Heart right ventricle (tissue), 16 donors: ENCODE results near the gene FAM98C. TPM values are rescaled to one million over a fixed set of nuclear protein-coding genes. Genes with fewer than 3 reads are reported as not detected.

Experiments
- ATAC-seq, 8 donors: fragments of 200-7000 bp; cut with Tn5 transposase; one replicate each; pipeline ENCODE4 v1.9.1; 2020; ENCODE audit warnings: mild to moderate bottlenecking in 8 of 8, moderate library complexity in 8 of 8, moderate number of reproducible peaks in 1 of 8
- DNase-seq, 2 donors: peaks; one replicate each; pipeline ENCODE4 v3.0.0-alpha.2; 2020
- H3K27ac ChIP-seq, 10 donors: fragments of 200-600 bp; sonication (generic) in 2 of 10; one replicate each; pipeline versions ENCODE4 v1.5.0 to v1.8.0; 2020 to 2022; ENCODE audit warnings: mild to moderate bottlenecking in 3 of 10
- H3K27me3 ChIP-seq, 7 donors: fragments of 200-600 bp; one replicate each; pipeline ENCODE4 v1.8.0; 2021 to 2022; ENCODE audit warnings: mild to moderate bottlenecking in 2 of 7
- H3K36me3 ChIP-seq, 9 donors: fragments of 200-600 bp; sonication (generic) in 1 of 9; one replicate each; pipeline versions ENCODE4 v1.5.0 to v1.8.0; 2020 to 2022; ENCODE audit warnings: mild to moderate bottlenecking in 2 of 9
- H3K4me1 ChIP-seq, 9 donors: fragments of 200-600 bp; sonication (generic) in 1 of 9; one replicate each; pipeline versions ENCODE4 v1.5.0 to v1.8.0; 2020 to 2022; ENCODE audit warnings: mild to moderate bottlenecking in 4 of 9
- H3K4me3 ChIP-seq, 10 donors: fragments of 200-600 bp; sonication (generic) in 2 of 10; one replicate each; pipeline versions ENCODE4 v1.5.0 to v1.8.0; 2020 to 2022; ENCODE audit warnings: mild to moderate bottlenecking in 7 of 10, moderate library complexity in 2 of 10
- H3K9me3 ChIP-seq, 11 donors: fragments of 200-600 bp in 10 of 11; sonication (generic) in 2 of 11; one replicate each; pipeline versions ENCODE4 v1.5.0 to v1.8.0; 2013 to 2022; ENCODE audit warnings: mild to moderate bottlenecking in 2 of 11, control low read depth in 1 of 11, moderate library complexity in 1 of 11
- CTCF ChIP-seq, 9 donors: fragments of 200-600 bp; sonication (generic) in 2 of 9; IDR thresholded peaks; one replicate each; pipeline versions ENCODE4 v1.5.0 to v1.8.0; 2021 to 2022; ENCODE audit warnings: antibody characterized with exemption in 9 of 9, mild to moderate bottlenecking in 5 of 9, moderate library complexity in 1 of 9
- WGBS, 2 donors: extraction: QIAGEN DNeasy Blood & Tissue Kit; methylation state at CpG; one replicate each; pipeline ENCODE4 v1.1.7; 2013; ENCODE audit warnings: inconsistent platforms in 1 of 2; 5-methylcytosine and 5-hydroxymethylcytosine counted together
- intact Hi-C, 10 donors: fragments of 100-400 bp; cut with DNase I; formaldehyde crosslinking; loops; one replicate each; pipeline versions ENCODE4 v1.11.1 to v1.14.2; 2022
- polyA plus RNA-seq, 2 donors: library from polyadenylated mRNA; stranded (reverse); fragments of 200-250 nt; gene quantifications; one replicate each; pipeline ENCODE4 v1.2.3, GENCODE V29; 2013
- total RNA-seq, 10 donors: library from RNA; stranded (reverse); fragmentation: NEBNext Ultra II Directional in 3 of 10; extraction: Animal tissue kit (Norgen Biotek cat#: 25700) in 3 of 10; gene quantifications; one replicate each; pipeline versions ENCODE4 v1.2.1 to v1.2.4, GENCODE V29; 2021 to 2023
- donor health status: Arrhythmogenic right ventricular cardiomyopathy.
- donor health status: ischemic (EF 13 %, LVEDD 7.1; RV severe dilation, severe dysfunction).
- donor health status: healthy with polysubstance abuse.
- donor health status: DM: no; HTN: yes; CAD: no.
- donor health status: DM: no; HTN: no; CAD: no.
- donor health status: ischemic (EF 25% LVEDD 6.9; RV normal size, moderate dysfunction).
- donor health status: ischemic (EF 25% LVEDD 5.7; RV mildly dilated, moderate dysfunction).
- donor health status: healthy.
- donor health status: DM: yes; HTN: yes; CAD: no.
- donor health status: Ischemic cardiomyopathy.
- donor health status: ischemic (EF 35%, LVEDD 5.7; RV mildly dilated, moderate dysfunction).
- donor health status: nonischemic (EF 11% LVEDD 7.7; RV severe dilation, severe dysfunction).
- donor health status: DM: yes; HTN: yes; CAD: no.
- donor health status: PGD.
- donor health status: ischemic (EF 29% LVEDD 5.4; RV normal size, mild dysfunction).
- donor health status: nonischemic (EF 23%, LVEDD 6.1; RV moderate dilation, normal function).

FAM98C gene
- total and polyA plus RNA-seq, 12 donors = 9.8 to 16.1 (median 12.3) TPM

DNA sequence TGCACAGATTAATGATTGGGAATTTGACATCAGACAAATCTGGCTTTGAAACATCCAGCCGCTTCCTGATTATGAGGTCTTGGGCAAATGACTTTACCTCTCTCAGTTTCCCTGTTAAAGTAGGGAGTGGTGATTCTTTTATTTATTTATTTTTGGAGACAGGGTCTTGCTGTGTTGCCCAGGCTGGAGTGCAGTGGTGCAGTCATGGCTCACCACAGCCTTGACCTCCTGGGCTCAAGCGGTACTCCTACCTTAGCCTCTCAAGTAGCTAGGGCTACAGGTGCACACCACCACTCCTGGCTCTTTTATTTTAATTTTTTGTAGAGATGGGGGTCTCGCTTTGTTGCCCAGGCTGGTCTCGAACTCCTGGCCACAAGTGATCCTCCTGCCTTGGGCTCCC is 25.8 kb upstream of the FAM98C start:
- DNase-seq (no peak), ATAC-seq (no peak)
- Histone ChIP-seq H3K4me1 (peaks cover 11 to 35% (median 23%) of the 10 kb centered on the region in 9 donors), H3K36me3 (peaks cover 0 to 60% (median 33%) of the 10 kb centered on the region in 9 donors), H3K4me3 (no peak overlapping the region), H3K27ac (peak overlapping the region in 1 of 10 donors; percentile 95), H3K27me3 (no peaks in the 10 kb centered on the region), H3K9me3 (no peaks in the 10 kb centered on the region)
- TF ChIP-seq CTCF (IDR thresholded peaks at IDR 0.05) = no peak
- intact Hi-C loops = no loop called here
- 98 to 99% methylated on average over 4 of the region's 4 CpGs for WGBS, 2 donors

GRCh38 chr19:38378866-38379265 is 24.0 kb upstream of the FAM98C start:
- intact Hi-C loops = no loop called here

GRCh38 chr19:38381138-38381537 is 21.8 kb upstream of the FAM98C start:
- no peak for TF ChIP-seq CTCF (IDR thresholded peaks at IDR 0.05)
- Histone ChIP-seq H3K4me1 (peaks cover 4 to 31% (median 13%) of the 10 kb centered on the region in 9 donors), H3K4me3 (no peak overlapping the region), H3K27ac (no peak overlapping the region), H3K27me3 (peaks cover 0 to 20% (median 0%) of the 10 kb centered on the region in 7 donors), H3K9me3 (no peaks in the 10 kb centered on the region), H3K36me3 (peaks cover 0 to 98% (median 55%) of the 10 kb centered on the region in 9 donors)
- DNase-seq = no peak
- no peak for ATAC-seq
- 80 to 87% methylated on average over 9 of the region's 9 CpGs for WGBS, 2 donors
- intact Hi-C loops = no loop called here

More at GRCh38 chr19:38378866-38379265, 24.0 kb upstream of the FAM98C start:
- no peaks in the 10 kb centered on the region for H3K9me3 ChIP-seq
- no peak overlapping the region for H3K27ac ChIP-seq
- ATAC-seq = no peak
- peaks cover 11 to 35% (median 23%) of the 10 kb centered on the region in 9 donors for H3K4me1 ChIP-seq
- no peak for TF ChIP-seq CTCF (IDR thresholded peaks at IDR 0.05)
- no peak for DNase-seq
- 98 to 99% methylated on average over 10 of the region's 10 CpGs for WGBS, 2 donors
- H3K27me3 ChIP-seq = no peaks in the 10 kb centered on the region
- H3K36me3 ChIP-seq = peaks cover 0 to 78% (median 51%) of the 10 kb centered on the region in 9 donors
- H3K4me3 ChIP-seq = no peak overlapping the region

DNA sequence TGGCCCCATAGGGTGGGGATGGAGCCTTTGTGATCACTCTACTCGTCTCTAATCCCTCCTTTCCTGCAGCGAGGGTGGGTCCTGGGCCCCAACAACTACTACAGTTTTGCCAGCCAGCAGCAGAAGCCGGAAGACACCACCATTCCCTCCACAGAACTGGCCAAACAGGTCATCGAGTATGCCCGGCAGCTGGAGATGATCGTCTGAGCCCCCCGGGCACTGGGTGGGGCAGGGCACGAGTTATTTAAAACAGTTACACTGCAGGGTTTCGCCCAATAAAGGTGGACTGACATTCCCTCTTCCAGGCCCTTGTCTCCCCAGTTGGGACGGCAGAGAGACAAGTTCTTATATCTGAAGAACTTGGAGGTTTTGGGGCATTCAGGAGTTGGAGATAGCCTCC is 19.7 kb upstream of the FAM98C start:
- peaks cover 0 to 82% (median 55%) of the 10 kb centered on the region in 9 donors for H3K36me3 ChIP-seq
- WGBS, 2 donors = 89 to 93% methylated on average over 10 of the region's 10 CpGs
- no peak overlapping the region for H3K27ac ChIP-seq
- ATAC-seq = no peak
- H3K4me3 ChIP-seq = no peak overlapping the region
- no peak for TF ChIP-seq CTCF (IDR thresholded peaks at IDR 0.05)
- peaks cover 11 to 31% (median 21%) of the 10 kb centered on the region in 9 donors for H3K4me1 ChIP-seq
- H3K27me3 ChIP-seq = peaks cover 0 to 30% (median 0%) of the 10 kb centered on the region in 7 donors
- intact Hi-C loops = no loop called here
- no peaks in the 10 kb centered on the region for H3K9me3 ChIP-seq
- DNase-seq = no peak
